Measurements from ENCODE around the gene PPP1R14B.
"Not testable (repeated sequence)": the region's sequence is repeated elsewhere in the genome, so short reads cannot be mapped to it uniquely, and the experiment has no call there.

The PPP1R14B gene

DNA sequence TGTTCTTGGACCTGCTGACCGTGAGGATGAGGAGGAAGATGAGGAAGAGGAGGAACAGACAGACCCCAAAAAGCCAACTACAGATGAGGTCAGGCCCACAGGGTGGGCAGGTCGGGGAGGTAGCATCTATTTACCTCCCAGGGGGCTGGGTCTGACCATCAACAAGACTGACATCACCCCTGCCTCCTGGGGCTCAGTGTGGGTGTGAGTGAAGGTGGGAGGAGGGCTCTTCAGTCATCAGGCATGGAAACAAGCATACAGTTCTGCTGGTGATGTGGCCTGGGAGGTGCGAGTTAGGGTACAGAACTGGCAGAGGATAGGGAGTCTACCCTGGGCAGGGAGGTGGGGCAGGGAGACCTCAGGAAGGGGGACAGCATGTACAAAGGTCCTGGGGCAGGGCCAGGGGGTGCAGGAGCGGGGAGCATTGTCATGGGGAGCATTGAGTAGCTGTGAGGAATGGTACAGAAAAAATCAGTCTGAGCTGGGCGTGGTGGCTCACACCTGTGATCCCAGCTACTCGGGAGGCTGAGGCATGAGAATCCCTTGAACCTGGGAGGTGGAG is 13.5 kb upstream of the PPP1R14B start:
- DNase-seq: no peak

DNA sequence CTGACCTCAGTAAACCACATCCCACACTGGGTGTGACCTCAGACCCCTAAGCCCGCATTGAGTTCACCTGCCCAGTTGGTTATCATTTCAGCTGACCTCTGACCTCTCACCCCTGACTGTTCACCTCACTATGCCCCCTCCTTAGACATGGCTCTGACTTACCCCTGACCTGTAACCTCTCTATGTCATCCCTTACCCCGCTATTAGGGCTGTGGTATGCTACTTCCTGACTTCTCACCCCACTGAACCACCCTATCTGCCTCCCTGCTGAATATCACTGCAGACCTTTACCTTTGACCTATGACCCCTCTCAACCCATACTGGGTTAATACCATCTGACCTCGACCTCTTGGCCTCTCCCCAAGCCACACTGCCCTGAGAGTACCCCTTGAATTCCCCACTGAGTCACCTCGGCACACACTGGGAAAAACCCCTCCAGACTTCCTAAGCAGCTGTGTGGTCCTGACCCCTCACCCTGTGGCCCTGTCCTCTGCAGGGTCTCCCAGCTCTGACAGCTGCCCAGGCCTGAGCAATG is 12.9 kb upstream of the PPP1R14B start:
- DNase-seq: no peak

- no peak for DNase-seq
These were observed 12.3 kb upstream of the PPP1R14B start for GRCh38 chr11:64258946-64259532.

- DNase-seq: no peak
These were observed 11.6 kb upstream of the PPP1R14B start for GRCh38 chr11:64258356-64258755.

GRCh38 chr11:64256300-64256699 is 9.6 kb upstream of the PPP1R14B start:
- DNase-seq: no peak

GRCh38 chr11:64255135-64256128 is 8.7 kb upstream of the PPP1R14B start:
- no peak for DNase-seq

DNA sequence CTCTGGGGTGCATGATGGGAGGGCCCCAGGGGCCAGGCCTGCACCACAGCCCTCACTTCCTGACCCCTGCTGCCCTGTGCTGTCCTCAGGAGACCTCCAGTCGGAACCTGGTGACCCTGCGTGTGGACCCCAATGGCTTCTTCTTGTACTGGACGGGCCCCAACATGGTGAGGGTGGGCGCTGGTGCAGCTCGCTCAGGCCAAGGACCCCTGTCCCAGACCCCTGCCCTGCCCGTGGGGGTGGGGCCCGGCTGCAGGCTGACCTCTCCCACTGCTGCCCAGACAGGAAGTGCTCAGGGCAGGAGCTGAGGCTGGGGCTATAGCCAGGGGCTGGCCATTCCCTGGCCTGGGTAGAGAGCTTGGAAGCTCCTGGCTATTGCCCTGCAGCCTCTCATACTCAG is 7.6 kb upstream of the PPP1R14B start:
- no peak for DNase-seq

- DNase-seq: no peak
These were observed 6.7 kb upstream of the PPP1R14B start for GRCh38 chr11:64253481-64253880.

GRCh38 chr11:64253043-64253442 is 6.3 kb upstream of the PPP1R14B start:
- DNase-seq: no peak

GRCh38 chr11:64252003-64252872 is 5.5 kb upstream of the PPP1R14B start:
- DNase-seq: no peak

- no peak for DNase-seq
These were observed 4.9 kb upstream of the PPP1R14B start for GRCh38 chr11:64251753-64252002.

DNA sequence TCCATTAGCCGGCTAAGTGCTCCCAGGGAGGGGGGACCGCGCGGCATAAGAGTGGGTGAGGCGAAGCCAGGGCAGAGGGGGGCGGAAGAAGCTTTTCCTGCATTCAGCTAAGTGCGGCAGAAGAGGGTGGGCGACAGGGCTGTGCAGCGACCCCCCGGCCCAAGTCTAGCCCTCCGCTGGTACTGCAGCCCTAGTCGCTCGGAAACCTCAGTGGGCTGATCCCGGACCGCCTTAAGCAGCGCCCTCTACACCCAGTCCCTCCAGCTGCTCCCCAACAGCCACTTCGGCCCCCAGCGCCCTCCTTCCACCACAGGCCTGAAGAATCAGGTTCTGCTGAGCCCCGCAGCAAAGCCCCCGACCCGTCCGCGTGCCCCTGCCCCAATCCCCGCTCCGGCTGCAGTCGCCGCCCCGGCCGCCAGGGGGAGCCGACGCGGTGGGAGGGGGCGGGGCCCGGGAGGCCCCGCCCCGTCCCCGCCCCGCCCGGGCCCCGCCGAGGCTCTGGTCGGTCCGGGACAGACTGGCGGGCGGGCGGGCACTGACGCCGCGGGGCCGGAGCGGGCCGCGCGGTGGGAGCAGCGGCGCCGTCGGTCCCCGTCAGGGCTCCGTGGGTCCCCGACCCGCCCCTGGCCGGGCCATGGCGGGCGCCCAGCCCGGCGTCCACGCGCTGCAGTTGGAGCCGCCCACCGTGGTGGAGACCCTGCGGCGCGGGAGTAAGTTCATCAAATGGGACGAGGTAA is 4.4 kb upstream of the PPP1R14B start, which contains the start of gene PLCB3:
Gene PLCB3 (plus strand): TSS at position 515 of the 737 bp plus-strand sequence. CDS start 120 bp downstream, at position 635.
- DNase-seq: peak; percentile 82

DNA sequence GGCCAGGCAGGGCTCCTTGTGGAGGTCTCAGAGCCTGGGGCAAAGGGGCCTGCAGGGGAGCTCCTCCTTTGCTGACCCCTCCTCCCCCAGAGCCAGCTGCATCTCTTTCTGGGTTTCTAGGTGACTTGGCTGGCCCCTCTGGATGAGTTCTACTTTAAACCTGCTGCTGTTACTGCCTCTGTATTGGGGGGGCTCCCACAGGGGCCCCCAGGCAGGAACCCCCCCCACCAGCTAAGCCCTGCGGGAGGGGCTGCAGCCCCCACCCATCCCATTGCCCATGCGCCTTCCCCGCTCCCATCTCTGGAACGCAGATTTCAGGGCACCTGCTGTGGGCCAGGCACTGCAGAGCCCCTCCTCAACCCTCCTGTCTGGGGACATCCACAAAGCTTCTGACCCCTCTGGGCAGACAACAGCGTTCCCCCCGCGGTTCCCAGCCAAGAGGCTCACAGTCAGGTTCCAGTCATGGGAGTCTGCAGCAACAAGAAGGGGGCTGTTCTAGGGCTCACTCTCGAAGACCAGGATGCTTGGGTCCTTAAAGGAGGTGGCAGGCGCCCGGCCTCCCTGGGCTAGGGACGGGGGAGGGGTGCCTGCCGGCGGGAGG is 3.8 kb upstream of the PPP1R14B start:
- DNase-seq: no peak

DNA sequence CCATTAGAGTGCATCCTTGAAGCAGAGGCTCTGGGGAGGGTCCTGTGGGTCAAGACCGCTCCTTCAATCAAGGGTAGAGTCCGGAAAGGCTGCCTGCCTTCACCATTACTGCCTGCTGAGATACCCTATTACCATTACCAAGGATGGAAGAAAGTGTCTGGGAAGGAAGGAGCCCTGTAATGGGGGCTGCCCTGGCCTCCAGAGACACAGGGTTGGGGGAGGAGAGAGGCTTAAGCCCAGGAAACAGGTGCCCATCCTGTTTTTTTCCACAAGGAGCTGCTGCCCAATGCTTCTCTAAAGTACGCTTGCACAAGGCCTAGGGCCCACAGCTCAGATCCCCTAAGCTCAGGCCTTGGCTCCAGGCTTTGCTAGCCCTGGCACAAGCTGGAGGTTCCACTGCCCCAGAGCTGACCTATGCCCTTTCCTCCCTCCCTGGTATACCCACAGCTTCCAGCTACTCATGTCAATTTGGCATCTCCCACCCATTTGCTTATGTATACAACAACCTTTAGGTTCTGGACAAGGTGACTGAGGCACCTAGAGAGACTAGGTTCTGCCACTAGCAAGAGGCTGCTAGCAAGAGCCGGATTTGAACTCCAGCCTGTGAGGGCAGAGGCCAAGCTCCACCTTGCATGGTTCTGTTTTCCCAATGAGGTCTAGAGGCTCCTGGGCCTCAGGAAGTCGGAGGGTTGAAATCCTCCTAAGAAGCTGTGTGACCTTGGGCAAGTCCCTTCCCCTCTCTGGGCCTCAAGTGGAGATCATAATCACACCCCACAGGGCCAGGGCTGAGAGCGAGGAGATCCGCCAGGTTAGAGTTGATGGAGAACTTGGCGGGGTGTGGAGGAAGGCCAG is 3.0 kb upstream of the PPP1R14B start:
- DNase-seq: no peak

DNA sequence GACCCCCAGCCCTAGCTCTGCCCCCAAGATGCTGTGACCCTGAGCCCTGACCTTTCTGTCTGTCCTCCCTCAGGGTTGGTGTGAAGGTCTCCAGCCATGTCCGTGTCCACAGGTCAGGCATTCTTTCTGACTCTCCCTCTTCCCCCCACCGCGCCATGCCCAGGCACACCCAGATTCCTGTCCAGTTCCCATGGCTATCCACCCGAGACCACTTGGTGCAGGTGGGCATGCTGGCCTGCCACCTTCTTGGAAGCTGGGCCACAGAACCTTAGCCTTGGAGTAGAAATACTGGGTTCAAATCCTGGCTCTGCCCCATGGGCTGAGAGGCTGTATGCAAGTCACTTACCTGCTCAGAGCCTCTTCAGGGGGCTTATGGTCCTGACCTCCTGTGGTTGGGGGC is 2.3 kb upstream of the PPP1R14B start:
- DNase-seq: no peak

GRCh38 chr11:64248578-64248977 is 1.8 kb upstream of the PPP1R14B start:
- no peak for DNase-seq

DNA sequence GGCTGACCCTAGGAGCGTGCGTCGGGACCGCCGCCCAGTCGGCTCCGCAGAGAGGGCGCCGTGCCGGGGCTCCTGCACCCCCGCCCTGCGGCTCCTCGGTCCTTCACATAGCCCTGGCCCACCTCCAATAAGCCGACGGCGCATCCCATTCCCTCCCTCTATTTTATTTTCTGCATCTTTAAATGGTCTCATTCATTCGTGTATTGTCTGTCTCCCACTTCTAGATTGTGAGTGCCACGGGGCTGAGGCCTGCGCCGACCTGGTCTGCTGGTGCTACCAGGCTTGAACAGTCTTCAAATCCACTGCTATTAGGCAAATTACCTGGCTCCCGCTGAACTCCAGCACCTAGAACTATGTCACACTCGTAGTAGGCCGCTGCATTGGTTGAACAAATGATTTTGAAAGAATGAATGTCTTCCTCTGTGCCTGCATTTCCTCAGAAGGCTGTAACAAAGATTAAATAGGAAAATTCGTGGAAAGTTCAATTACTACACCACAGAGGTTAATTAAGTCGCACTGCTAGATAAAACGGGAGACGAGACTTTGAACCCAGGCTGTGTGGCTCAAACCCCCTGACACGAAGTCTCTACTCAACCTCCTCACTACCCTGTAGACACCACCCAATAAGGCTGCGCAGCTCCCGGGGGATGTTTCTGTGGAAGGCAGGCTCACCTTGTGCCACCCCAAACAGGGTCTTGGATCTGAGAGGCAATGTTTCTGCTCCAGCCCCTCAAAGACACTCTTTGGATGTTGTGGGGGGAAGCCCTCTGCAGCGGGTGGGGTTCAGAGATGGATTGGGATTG is 1.2 kb upstream of the PPP1R14B start:
- no peak for DNase-seq

DNA sequence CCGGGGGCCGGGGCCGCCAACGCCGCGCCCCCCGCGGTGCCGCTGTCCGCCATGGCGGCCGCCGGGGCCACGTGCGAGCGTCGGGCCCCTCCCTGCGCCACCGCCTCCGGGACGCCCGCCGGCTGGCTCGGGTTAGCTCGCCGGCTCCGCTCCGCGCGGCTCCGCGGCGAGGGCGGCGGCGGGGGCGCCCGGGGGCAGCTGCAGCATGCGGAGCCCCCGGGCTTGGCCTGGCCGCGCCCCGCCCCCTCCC is 197 bp downstream of the PPP1R14B start:
- DNase-seq: not testable (repeated sequence)

DNA sequence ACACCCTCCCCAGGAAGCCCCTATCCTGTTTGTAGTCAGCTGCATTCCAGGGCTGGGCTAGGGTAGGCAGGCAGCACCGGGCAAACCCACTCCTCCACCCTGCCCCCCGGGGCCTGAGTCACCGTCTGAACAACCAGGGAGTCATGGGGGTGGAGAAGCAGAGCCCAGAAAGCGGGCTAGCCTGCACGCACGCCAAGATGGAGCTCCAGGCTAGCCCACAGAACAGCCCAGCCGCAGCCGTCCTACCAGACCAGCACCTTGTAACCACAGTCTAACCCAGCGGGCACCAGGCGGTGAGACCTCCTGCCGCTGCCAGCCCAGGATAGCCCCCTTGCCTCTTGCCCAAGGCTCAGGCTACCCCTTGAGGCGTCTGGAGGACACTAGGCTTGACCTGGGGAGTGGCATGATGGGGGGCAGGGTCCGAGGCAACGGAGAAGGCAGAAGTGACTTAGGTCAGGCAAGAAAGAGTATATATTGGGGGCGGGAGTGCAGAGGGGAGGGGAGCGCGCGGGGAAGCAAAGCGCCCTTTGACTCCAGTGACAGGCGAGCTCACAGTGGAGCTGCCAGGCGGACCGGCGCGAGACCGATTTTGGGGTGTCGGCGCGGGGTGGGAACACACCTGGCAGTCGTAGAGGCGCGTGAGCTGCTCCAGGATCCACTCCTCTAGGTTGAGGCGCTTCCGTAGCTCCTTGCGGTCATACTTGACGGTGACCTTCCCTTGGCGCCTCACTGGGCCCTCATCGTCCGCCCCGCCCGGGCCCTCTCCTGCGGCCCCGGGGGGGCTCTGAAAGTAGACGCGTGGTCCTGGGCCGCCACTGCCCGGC is 734 bp downstream of the PPP1R14B start:
- DNase-seq: peak; percentile 78
